ENCODE results near the gene SYT9.

DNA sequence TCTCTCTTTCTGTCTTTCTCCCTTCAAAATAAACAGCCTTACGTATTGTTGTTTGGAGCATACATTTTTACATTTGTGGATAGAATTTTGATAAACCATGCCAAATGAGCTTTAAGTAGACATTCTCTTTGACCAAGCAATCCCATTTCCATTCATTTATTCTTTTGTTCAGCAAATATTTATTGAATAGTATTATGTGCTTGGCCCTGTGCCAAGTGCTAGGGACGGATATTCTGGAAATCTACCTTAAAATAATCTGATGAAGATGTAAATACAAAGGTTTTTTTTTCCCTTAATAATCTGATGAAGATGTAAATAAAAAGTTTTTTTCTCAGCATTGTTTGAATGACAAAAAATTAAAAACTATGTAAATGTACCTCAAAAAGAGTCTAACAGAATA, 235.7 kb downstream of the SYT9 start:
- TF ChIP-seq, protein P1, sequence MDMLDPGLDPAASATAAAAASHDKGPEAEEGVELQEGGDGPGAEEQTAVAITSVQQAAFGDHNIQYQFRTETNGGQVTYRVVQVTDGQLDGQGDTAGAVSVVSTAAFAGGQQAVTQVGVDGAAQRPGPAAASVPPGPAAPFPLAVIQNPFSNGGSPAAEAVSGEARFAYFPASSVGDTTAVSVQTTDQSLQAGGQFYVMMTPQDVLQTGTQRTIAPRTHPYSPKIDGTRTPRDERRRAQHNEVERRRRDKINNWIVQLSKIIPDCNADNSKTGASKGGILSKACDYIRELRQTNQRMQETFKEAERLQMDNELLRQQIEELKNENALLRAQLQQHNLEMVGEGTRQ (IDR thresholded peaks at IDR 0.05; ENCODE audit: low read depth, low read length), result no peak
- no peak for TF ChIP-seq POLR2A (IDR thresholded peaks at IDR 0.05; ENCODE audit: low read depth, low read length)
- TF ChIP-seq, protein P2, sequence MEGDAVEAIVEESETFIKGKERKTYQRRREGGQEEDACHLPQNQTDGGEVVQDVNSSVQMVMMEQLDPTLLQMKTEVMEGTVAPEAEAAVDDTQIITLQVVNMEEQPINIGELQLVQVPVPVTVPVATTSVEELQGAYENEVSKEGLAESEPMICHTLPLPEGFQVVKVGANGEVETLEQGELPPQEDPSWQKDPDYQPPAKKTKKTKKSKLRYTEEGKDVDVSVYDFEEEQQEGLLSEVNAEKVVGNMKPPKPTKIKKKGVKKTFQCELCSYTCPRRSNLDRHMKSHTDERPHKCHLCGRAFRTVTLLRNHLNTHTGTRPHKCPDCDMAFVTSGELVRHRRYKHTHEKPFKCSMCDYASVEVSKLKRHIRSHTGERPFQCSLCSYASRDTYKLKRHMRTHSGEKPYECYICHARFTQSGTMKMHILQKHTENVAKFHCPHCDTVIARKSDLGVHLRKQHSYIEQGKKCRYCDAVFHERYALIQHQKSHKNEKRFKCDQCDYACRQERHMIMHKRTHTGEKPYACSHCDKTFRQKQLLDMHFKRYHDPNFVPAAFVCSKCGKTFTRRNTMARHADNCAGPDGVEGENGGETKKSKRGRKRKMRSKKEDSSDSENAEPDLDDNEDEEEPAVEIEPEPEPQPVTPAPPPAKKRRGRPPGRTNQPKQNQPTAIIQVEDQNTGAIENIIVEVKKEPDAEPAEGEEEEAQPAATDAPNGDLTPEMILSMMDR (conservative IDR thresholded peaks at IDR 0.05; ENCODE audit: low read depth, low read length), result no peak
- TF ChIP-seq BHLHE40 (IDR thresholded peaks at IDR 0.05; ENCODE audit: low read depth, low read length), result no peak
- no peak for TF ChIP-seq RCOR1 (IDR thresholded peaks at IDR 0.05; ENCODE audit: insufficient replicate concordance, low read length)
- TF ChIP-seq NFE2L2 (IDR thresholded peaks at IDR 0.05; ENCODE audit: low read depth, low read length), result no peak
- TF ChIP-seq MAFK (IDR thresholded peaks at IDR 0.05; ENCODE audit: low read depth, low read length), result no peak
- TF ChIP-seq RFX5 (IDR thresholded peaks at IDR 0.05; ENCODE audit: low read depth, low read length), result no peak
- TF ChIP-seq FOS (IDR thresholded peaks at IDR 0.05; ENCODE audit: low read depth, low read length), result no peak
- TF ChIP-seq CHD1 (IDR thresholded peaks at IDR 0.05; ENCODE audit: low read depth, low read length), result no peak
- TF ChIP-seq, protein P3, sequence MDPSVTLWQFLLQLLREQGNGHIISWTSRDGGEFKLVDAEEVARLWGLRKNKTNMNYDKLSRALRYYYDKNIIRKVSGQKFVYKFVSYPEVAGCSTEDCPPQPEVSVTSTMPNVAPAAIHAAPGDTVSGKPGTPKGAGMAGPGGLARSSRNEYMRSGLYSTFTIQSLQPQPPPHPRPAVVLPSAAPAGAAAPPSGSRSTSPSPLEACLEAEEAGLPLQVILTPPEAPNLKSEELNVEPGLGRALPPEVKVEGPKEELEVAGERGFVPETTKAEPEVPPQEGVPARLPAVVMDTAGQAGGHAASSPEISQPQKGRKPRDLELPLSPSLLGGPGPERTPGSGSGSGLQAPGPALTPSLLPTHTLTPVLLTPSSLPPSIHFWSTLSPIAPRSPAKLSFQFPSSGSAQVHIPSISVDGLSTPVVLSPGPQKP (IDR thresholded peaks at IDR 0.05; ENCODE audit: borderline replicate concordance, low read depth, low read length), result no peak
- TF ChIP-seq SMC3 (IDR thresholded peaks at IDR 0.05; ENCODE audit: low read depth, low read length), result no peak
